ENCODE data around the gene VTI1A.

GRCh38 chr10:112782200-112782907 lies 335.3 kb downstream of the VTI1A start:
- TF ChIP-seq POLR2AphosphoS5 (IDR thresholded peaks at IDR 0.05; ENCODE audit: low read depth, low read length) (no peak), POLR2A (IDR thresholded peaks at IDR 0.05; ENCODE audit: low read depth, low read length) (no peak)

Data from GM12892 (cell line).